B cell (primary cell): ENCODE results near the gene MLH3. TPM values are rescaled to one million over a fixed set of nuclear protein-coding genes. Genes with fewer than 3 reads are reported as not detected.

Experiments
- ATAC-seq: fragments of 200-7000 bp; cut with Tn5 transposase; one replicate; pipeline ENCODE4 v1.10.0; 2021; ENCODE audit warnings: low read depth, mild to moderate bottlenecking, moderate number of reproducible peaks, moderate library complexity
- CTCF ChIA-PET: fragments of 350-600 bp; sonication (Branson Sonifier 250); formaldehyde crosslinking; loops from one replicate; lab custom pipeline; 2021; ENCODE audit warnings: antibody characterized with exemption, inconsistent platforms; lab: Charles Lee
- POLR2A ChIA-PET: fragments of 350-600 bp; sonication (Branson Sonifier 250); formaldehyde crosslinking; loops from one replicate; lab custom pipeline; 2021; ENCODE audit warnings: antibody characterized with exemption; lab: Charles Lee
- DNase-seq: peaks from one replicate; pipeline ENCODE4 v3.0.0; 2013
- H2AFZ ChIP-seq: 2 replicates; pipeline ENCODE4 v1.6.1; 2012; ENCODE audit warnings: mild to moderate bottlenecking, low read depth, low read length; ENCODE audit not compliant: insufficient read depth, poor library complexity, severe bottlenecking
- H3K27ac ChIP-seq, 2 donors: 1 replicate in 1 of 2; 2 replicates in 1 of 2; pipeline ENCODE4 v1.5.1; 2012 to 2013; ENCODE audit warnings: low read length in 2 of 2, mild to moderate bottlenecking in 2 of 2, moderate library complexity in 1 of 2
- H3K27me3 ChIP-seq, 4 experiments: fragments of 200-600 bp in 1 of 4; sonication (generic) in 1 of 4; replicated peaks in 1 of 4; 1 replicate in 2 of 4; 2 replicates in 2 of 4; pipeline versions ENCODE4 v1.6.1 to v1.7.0; 2013 to 2016; ENCODE audit warnings: low read length in 3 of 4, mild to moderate bottlenecking in 2 of 4, mixed read lengths in 1 of 4, moderate library complexity in 1 of 4; ENCODE audit not compliant: insufficient read depth in 4 of 4, control insufficient read depth in 3 of 4; ENCODE audit errors: control extremely low read depth in 1 of 4
- H3K36me3 ChIP-seq, 2 experiments: replicated peaks in 1 of 2; 1 replicate in 1 of 2; 2 replicates in 1 of 2; pipeline versions ENCODE4 v1.6.1 to v1.7.1; 2013; ENCODE audit warnings: low read length in 1 of 2; ENCODE audit not compliant: insufficient read depth in 2 of 2, control insufficient read depth in 1 of 2; ENCODE audit errors: control extremely low read depth in 1 of 2, extremely low read depth in 1 of 2
- H3K4me1 ChIP-seq, 2 donors: fragments of 200-600 bp in 1 of 2; sonication (generic) in 1 of 2; 1 replicate in 1 of 2; 2 replicates in 1 of 2; pipeline versions ENCODE4 v1.5.1 to v1.6.1; 2013 to 2017; ENCODE audit warnings: low read length in 2 of 2; ENCODE audit not compliant: control insufficient read depth in 2 of 2, insufficient read depth in 2 of 2
- H3K4me2 ChIP-seq: replicated peaks from 2 replicates; pipeline ENCODE3; 2012; ENCODE audit warnings: mild to moderate bottlenecking, low read depth, low read length; ENCODE audit not compliant: poor library complexity, severe bottlenecking
- H3K4me3 ChIP-seq, 5 experiments: fragments of 200-600 bp in 1 of 5; sonication (generic) in 1 of 5; 1 replicate in 3 of 5; 2 replicates in 2 of 5; pipeline versions ENCODE4 v1.5.1 to v1.7.0; 2011 to 2016; ENCODE audit warnings: low read length in 4 of 5, mild to moderate bottlenecking in 4 of 5, low read depth in 2 of 5, control low read depth in 1 of 5, moderate library complexity in 1 of 5; ENCODE audit not compliant: insufficient read depth in 1 of 5; ENCODE audit errors: control extremely low read depth in 1 of 5, extremely low read depth in 1 of 5
- H3K79me2 ChIP-seq: fragments of 200-600 bp; sonication (generic); one replicate; pipeline ENCODE4 v1.6.0; 2016; ENCODE audit warnings: low read length; ENCODE audit not compliant: control insufficient read depth, insufficient read depth
- H3K9ac ChIP-seq: fragments of 200-600 bp; sonication (generic); 2 replicates; pipeline ENCODE4 v1.6.1; 2017; ENCODE audit warnings: mild to moderate bottlenecking, low read length, moderate library complexity
- H3K9me3 ChIP-seq, 3 donors: one replicate each; pipeline versions ENCODE4 v1.6.1 to v1.7.1; 2013; ENCODE audit warnings: low read length in 2 of 3; ENCODE audit not compliant: control insufficient read depth in 2 of 3, insufficient read depth in 1 of 3; ENCODE audit errors: control extremely low read depth in 1 of 3
- H4K20me1 ChIP-seq: 2 replicates; pipeline ENCODE4 v1.6.0; 2012; ENCODE audit warnings: mild to moderate bottlenecking, low read length; ENCODE audit not compliant: insufficient read depth, control insufficient read depth, poor library complexity, severe bottlenecking
- H3K27ac Mint-ChIP-seq: one replicate; pipeline ENCODE4 v1.8.0; 2021; ENCODE audit warnings: mixed read lengths
- H3K27me3 Mint-ChIP-seq: one replicate; pipeline ENCODE4 v1.8.0; 2021; ENCODE audit warnings: mixed read lengths
- H3K4me1 Mint-ChIP-seq: one replicate; pipeline ENCODE4 v1.8.0; 2021; ENCODE audit warnings: mixed read lengths
- H3K4me3 Mint-ChIP-seq: one replicate; pipeline ENCODE4 v1.8.0; 2021; ENCODE audit warnings: mixed read lengths
- H3K9me3 Mint-ChIP-seq: one replicate; pipeline ENCODE4 v1.8.0; 2022; ENCODE audit warnings: mixed read lengths; ENCODE audit not compliant: insufficient read depth
- EZH2 ChIP-seq: IDR thresholded peaks from 2 replicates; pipeline ENCODE4 v1.6.1; 2012; ENCODE audit warnings: borderline replicate concordance, low read depth, mild to moderate bottlenecking, moderate library complexity, low read length; ENCODE audit not compliant: insufficient read depth, poor library complexity, severe bottlenecking
- WGBS: methylation state at CpG from one replicate; pipeline ENCODE4 v1.1.5; 2013; ENCODE audit warnings: missing lambda C conversion rate; ENCODE audit not compliant: insufficient coverage; 5-methylcytosine and 5-hydroxymethylcytosine counted together
- intact Hi-C: fragments of 100-400 bp; cut with micrococcal nuclease; formaldehyde crosslinking; loops from one replicate; pipeline ENCODE4 v1.10.0; 2022
- polyA plus RNA-seq: library from polyadenylated mRNA; depleted of rRNA; stranded (reverse); fragments of >200 nt; gene quantifications from 2 replicates; pipeline ENCODE4 v1.2.3, GENCODE V29; 2012
- total RNA-seq, 2 donors: library from RNA; stranded (reverse); fragments of 120-200 nt in 1 of 2; gene quantifications; 1 replicate in 1 of 2; 2 replicates in 1 of 2; pipeline versions ENCODE4 v1.2.3 to v1.2.4, GENCODE V29; 2013 to 2022
- TF ChIP-seq, protein P1 (sequence below): fragments of 200-600 bp; IDR thresholded peaks from one replicate; pipeline ENCODE4 v1.8.0; 2022; ENCODE audit warnings: antibody characterized with exemption, mild to moderate bottlenecking

The MLH3 gene
- total and polyA plus RNA-seq, 2 donors (not counting 1 experiment from before 2014, with no cell fraction given) = 6.7 to 19.9 TPM

DNA sequence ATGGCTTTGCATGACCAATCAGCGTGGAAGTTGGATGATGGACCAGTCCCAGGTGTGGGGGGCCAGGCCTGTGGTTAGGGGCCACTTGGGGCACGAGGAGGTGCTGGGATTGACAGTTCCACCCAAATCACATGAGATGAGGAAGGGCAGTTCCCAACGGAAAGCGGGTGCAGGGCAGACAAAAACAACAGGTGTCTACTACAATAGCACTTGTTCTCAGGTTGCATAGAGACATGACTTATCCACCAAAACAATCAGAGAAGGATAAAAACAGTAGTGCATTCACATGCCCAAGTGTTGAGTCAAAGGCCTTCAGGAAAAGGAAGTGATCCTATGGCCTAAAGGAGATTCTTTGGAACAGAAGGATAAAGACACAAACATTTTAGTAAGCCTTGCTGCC, 63.1 kb downstream of the MLH3 start:
- Mint-ChIP-seq H3K4me3 (no peak overlapping the region), H3K4me1 (no peaks in the 10 kb centered on the region), H3K27me3 (no peaks in the 10 kb centered on the region), H3K27ac (no peak overlapping the region), H3K9me3 (no peaks in the 10 kb centered on the region)
- no peaks in the 10 kb centered on the region for H3K27me3 ChIP-seq
- 63% methylated on average over 2 of the region's 4 CpGs for WGBS
- no peak overlapping the region for H3K4me3 ChIP-seq
- ChIA-PET CTCF (no interaction called here), POLR2A (no interaction called here)
- no peaks in the 10 kb centered on the region for H3K79me2 ChIP-seq
- no peak overlapping the region for H2AFZ ChIP-seq
- ATAC-seq = no peak
- no peak overlapping the region for H3K27ac ChIP-seq
- no peaks in the 10 kb centered on the region for H3K4me1 ChIP-seq
- H3K4me2 ChIP-seq = no peak overlapping the region
- no peaks in the 10 kb centered on the region for H4K20me1 ChIP-seq
- no peak for DNase-seq
- intact Hi-C loops = no loop called here
- no peaks in the 10 kb centered on the region for H3K9me3 ChIP-seq
- no peak for TF ChIP-seq EZH2
- TF ChIP-seq, protein P1, sequence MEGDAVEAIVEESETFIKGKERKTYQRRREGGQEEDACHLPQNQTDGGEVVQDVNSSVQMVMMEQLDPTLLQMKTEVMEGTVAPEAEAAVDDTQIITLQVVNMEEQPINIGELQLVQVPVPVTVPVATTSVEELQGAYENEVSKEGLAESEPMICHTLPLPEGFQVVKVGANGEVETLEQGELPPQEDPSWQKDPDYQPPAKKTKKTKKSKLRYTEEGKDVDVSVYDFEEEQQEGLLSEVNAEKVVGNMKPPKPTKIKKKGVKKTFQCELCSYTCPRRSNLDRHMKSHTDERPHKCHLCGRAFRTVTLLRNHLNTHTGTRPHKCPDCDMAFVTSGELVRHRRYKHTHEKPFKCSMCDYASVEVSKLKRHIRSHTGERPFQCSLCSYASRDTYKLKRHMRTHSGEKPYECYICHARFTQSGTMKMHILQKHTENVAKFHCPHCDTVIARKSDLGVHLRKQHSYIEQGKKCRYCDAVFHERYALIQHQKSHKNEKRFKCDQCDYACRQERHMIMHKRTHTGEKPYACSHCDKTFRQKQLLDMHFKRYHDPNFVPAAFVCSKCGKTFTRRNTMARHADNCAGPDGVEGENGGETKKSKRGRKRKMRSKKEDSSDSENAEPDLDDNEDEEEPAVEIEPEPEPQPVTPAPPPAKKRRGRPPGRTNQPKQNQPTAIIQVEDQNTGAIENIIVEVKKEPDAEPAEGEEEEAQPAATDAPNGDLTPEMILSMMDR = no peak
- no peak overlapping the region for H3K9ac ChIP-seq
- no peaks in the 10 kb centered on the region for H3K36me3 ChIP-seq

DNA sequence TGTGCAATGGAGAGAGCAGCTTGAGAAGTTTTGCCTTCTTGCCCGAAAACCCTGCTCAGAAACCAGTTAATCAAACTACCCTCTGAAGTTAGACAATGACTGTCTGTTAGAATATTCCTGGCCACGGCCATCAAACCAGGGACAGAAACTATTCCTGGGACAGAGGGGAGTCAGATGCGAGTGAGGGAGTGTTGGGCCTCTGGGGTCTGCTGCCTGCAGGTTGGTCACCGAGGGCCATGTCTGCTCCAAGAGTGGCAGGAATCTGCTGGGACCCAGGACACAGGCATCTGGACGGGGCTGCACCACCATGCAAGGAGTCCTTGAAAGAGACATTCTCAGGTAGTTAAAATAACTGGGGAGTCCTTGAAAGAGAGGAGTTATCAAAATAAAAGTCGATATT, 65.5 kb downstream of the MLH3 start:
- TF ChIP-seq EZH2 = no peak
- TF ChIP-seq, protein P1 = no peak
- no peaks in the 10 kb centered on the region for H3K79me2 ChIP-seq
- POLR2A ChIA-PET = no interaction called here
- intact Hi-C loops = no loop called here
- no peak overlapping the region for H2AFZ ChIP-seq
- H3K4me3 ChIP-seq = no peak overlapping the region
- H3K27me3 Mint-ChIP-seq = no peaks in the 10 kb centered on the region
- H3K27me3 ChIP-seq = no peaks in the 10 kb centered on the region
- DNase-seq (no peak), ATAC-seq (no peak)
- no peaks in the 10 kb centered on the region for H3K4me1 ChIP-seq
- H3K4me3 Mint-ChIP-seq = no peak overlapping the region
- H3K4me2 ChIP-seq = no peak overlapping the region
- H3K9me3 ChIP-seq = no peaks in the 10 kb centered on the region
- H3K27ac ChIP-seq = no peak overlapping the region
- H3K36me3 ChIP-seq = no peaks in the 10 kb centered on the region
- no peak overlapping the region for H3K9ac ChIP-seq
- no peaks in the 10 kb centered on the region for H3K4me1 Mint-ChIP-seq
- CTCF ChIA-PET = no interaction called here
- no peaks in the 10 kb centered on the region for H4K20me1 ChIP-seq
- 99% methylated on average over 4 of the region's 6 CpGs for WGBS
- no peaks in the 10 kb centered on the region for H3K9me3 Mint-ChIP-seq
- no peak overlapping the region for H3K27ac Mint-ChIP-seq
